H9 (cell line): ENCODE data around the gene TRANK1. TPM values are rescaled to one million over a fixed set of nuclear protein-coding genes. Genes with fewer than 3 reads are reported as not detected.

Source experiments
- DNase-seq: peaks from one replicate; pipeline ENCODE4 v3.0.0-alpha.2; 2017
- H2AFZ ChIP-seq: one replicate; pipeline ENCODE4 v1.6.1; 2013; ENCODE audit warnings: mild to moderate bottlenecking, low read length, control low read depth, moderate library complexity
- H2AK5ac ChIP-seq: 2 replicates; pipeline ENCODE4 v1.6.1; 2013; ENCODE audit warnings: low read length, control low read depth, mixed read lengths; ENCODE audit not compliant: insufficient read length
- H2BK120ac ChIP-seq: one replicate; pipeline ENCODE4 v1.6.1; 2013; ENCODE audit warnings: low read depth, mild to moderate bottlenecking, low read length, control low read depth, inconsistent platforms; ENCODE audit not compliant: poor library complexity, severe bottlenecking
- H2BK12ac ChIP-seq: 2 replicates; pipeline ENCODE4 v1.6.1; 2013; ENCODE audit warnings: low read length, control low read depth, mixed read lengths, low read depth; ENCODE audit not compliant: insufficient read length
- H2BK15ac ChIP-seq: 2 replicates; pipeline ENCODE4 v1.6.1; 2013; ENCODE audit warnings: low read depth, low read length, control low read depth
- H2BK20ac ChIP-seq: one replicate; pipeline ENCODE4 v1.6.1; 2013; ENCODE audit warnings: low read depth, mild to moderate bottlenecking, low read length, control low read depth, inconsistent platforms; ENCODE audit not compliant: poor library complexity, severe bottlenecking
- H2BK5ac ChIP-seq: 2 replicates; pipeline ENCODE4 v1.6.1; 2013; ENCODE audit warnings: low read length, control low read depth, mixed read lengths; ENCODE audit not compliant: insufficient read length
- H3K14ac ChIP-seq: 2 replicates; pipeline ENCODE4 v1.6.1; 2013; ENCODE audit warnings: low read length, control low read depth; ENCODE audit not compliant: insufficient read depth
- H3K18ac ChIP-seq: 2 replicates; pipeline ENCODE4 v1.6.1; 2013; ENCODE audit warnings: low read depth, mild to moderate bottlenecking, mixed read lengths, low read length, control low read depth; ENCODE audit not compliant: insufficient read length
- H3K23ac ChIP-seq: 2 replicates; pipeline ENCODE4 v1.6.1; 2013; ENCODE audit warnings: low read length, control low read depth, mixed read lengths, low read depth; ENCODE audit not compliant: insufficient read length
- H3K23me2 ChIP-seq: 2 replicates; pipeline ENCODE4 v1.6.1; 2013; ENCODE audit warnings: low read depth, mild to moderate bottlenecking, mixed read lengths, low read length, control low read depth; ENCODE audit not compliant: insufficient read length, poor library complexity, severe bottlenecking
- H3K27ac ChIP-seq: 2 replicates; pipeline ENCODE4 v1.5.1; 2013; ENCODE audit warnings: low read length, control low read depth, mixed read lengths, low read depth; ENCODE audit not compliant: insufficient read length
- H3K27me3 ChIP-seq: 2 replicates; pipeline ENCODE4 v1.6.1; 2013; ENCODE audit warnings: low read length, control low read depth, inconsistent platforms; ENCODE audit not compliant: insufficient read depth
- H3K4ac ChIP-seq: 2 replicates; pipeline ENCODE4 v1.6.1; 2013; ENCODE audit warnings: low read depth, mild to moderate bottlenecking, control low read depth, inconsistent platforms, low read length, moderate library complexity
- H3K4me1 ChIP-seq: 2 replicates; pipeline ENCODE4 v1.6.1; 2013; ENCODE audit warnings: low read length, control low read depth, inconsistent platforms; ENCODE audit not compliant: insufficient read depth
- H3K4me2 ChIP-seq: 2 replicates; pipeline ENCODE4 v1.6.1; 2013; ENCODE audit warnings: low read length, control low read depth, mixed read lengths; ENCODE audit not compliant: insufficient read length, insufficient read depth
- H3K56ac ChIP-seq: 2 replicates; pipeline ENCODE4 v1.6.1; 2013; ENCODE audit warnings: low read depth, mild to moderate bottlenecking, mixed read lengths, low read length, control low read depth; ENCODE audit not compliant: insufficient read length
- H3K79me1 ChIP-seq: 2 replicates; pipeline ENCODE4 v1.6.1; 2013; ENCODE audit warnings: low read depth, mild to moderate bottlenecking, moderate library complexity, low read length, control low read depth, inconsistent platforms; ENCODE audit not compliant: insufficient read depth, poor library complexity, severe bottlenecking
- H3K79me2 ChIP-seq: 2 replicates; pipeline ENCODE4 v1.6.1; 2013; ENCODE audit warnings: low read length, control low read depth, inconsistent platforms; ENCODE audit not compliant: insufficient read depth
- H3K9ac ChIP-seq: 2 replicates; pipeline ENCODE4 v1.6.1; 2013; ENCODE audit warnings: low read length, control low read depth, mixed read lengths; ENCODE audit not compliant: insufficient read length; ENCODE audit errors: extremely low read depth
- H3K9me3 ChIP-seq: one replicate; pipeline ENCODE4 v1.6.1; 2013; ENCODE audit warnings: low read depth, low read length, inconsistent platforms; ENCODE audit not compliant: control insufficient read depth
- H3T11ph ChIP-seq: one replicate; pipeline ENCODE4 v1.6.1; 2013; ENCODE audit warnings: mild to moderate bottlenecking, low read length, control low read depth, inconsistent platforms
- H4K20me1 ChIP-seq: one replicate; pipeline ENCODE4 v1.6.1; 2013; ENCODE audit not compliant: control insufficient read depth, insufficient read length, insufficient read depth
- H4K5ac ChIP-seq: 2 replicates; pipeline ENCODE4 v1.6.1; 2013; ENCODE audit warnings: low read depth, mild to moderate bottlenecking, mixed read lengths, low read length, control low read depth; ENCODE audit not compliant: insufficient read length
- H4K8ac ChIP-seq: replicated peaks from 2 replicates; pipeline ENCODE4 v1.6.1; 2013; ENCODE audit warnings: low read length, control low read depth, mixed read lengths, low read depth; ENCODE audit not compliant: insufficient read length
- H4K91ac ChIP-seq: 2 replicates; pipeline ENCODE4 v1.6.1; 2013; ENCODE audit warnings: low read depth, mild to moderate bottlenecking, moderate library complexity, mixed read lengths, low read length, control low read depth; ENCODE audit not compliant: insufficient read length
- H3K27ac Mint-ChIP-seq, 3 experiments: 2 replicates in 2 of 3; 3 replicates in 1 of 3; pipeline ENCODE4 v1.8.0; 2020 to 2021; ENCODE audit warnings: mixed read lengths in 3 of 3, mild to moderate bottlenecking in 1 of 3, moderate library complexity in 1 of 3
- H3K27me3 Mint-ChIP-seq: 2 replicates; pipeline ENCODE4 v1.8.0; 2021; ENCODE audit warnings: low read depth, mild to moderate bottlenecking, moderate library complexity, mixed read lengths
- H3K36me3 Mint-ChIP-seq, 3 experiments: 2 replicates in 2 of 3; 3 replicates in 1 of 3; pipeline ENCODE4 v1.8.0; 2020 to 2021; ENCODE audit warnings: low read depth in 3 of 3, mixed read lengths in 3 of 3; ENCODE audit not compliant: insufficient read depth in 1 of 3
- H3K4me1 Mint-ChIP-seq, 2 experiments: 2 replicates each; pipeline ENCODE4 v1.8.0; 2020; ENCODE audit warnings: mixed read lengths in 2 of 2
- H3K4me3 Mint-ChIP-seq, 2 experiments: 2 replicates in 1 of 2; 3 replicates in 1 of 2; pipeline ENCODE4 v1.8.0; 2020 to 2021; ENCODE audit warnings: mild to moderate bottlenecking in 2 of 2, mixed read lengths in 2 of 2, moderate library complexity in 1 of 2
- H3K9me3 Mint-ChIP-seq, 2 experiments: 2 replicates in 1 of 2; 3 replicates in 1 of 2; pipeline ENCODE4 v1.8.0; 2020; ENCODE audit warnings: mild to moderate bottlenecking in 2 of 2, mixed read lengths in 2 of 2, moderate library complexity in 1 of 2
- CTCF ChIP-seq: fragments of 200-600 bp; sonication (generic); conservative IDR thresholded peaks from 3 replicates; pipeline ENCODE4 v1.8.0; 2021; ENCODE audit warnings: antibody characterized with exemption, mild to moderate bottlenecking
- WGBS: extraction: QIAGEN DNeasy Blood & Tissue Kit; methylation state at CpG from one replicate; pipeline ENCODE4 v1.1.7; 2013; ENCODE audit warnings: missing lambda C conversion rate, low lambda C conversion rate, mixed read lengths; ENCODE audit not compliant: insufficient read length; ENCODE audit errors: extremely low coverage; 5-methylcytosine and 5-hydroxymethylcytosine counted together
- total RNA-seq: library from RNA; stranded (reverse); gene quantifications from 2 replicates; pipeline ENCODE4 v1.2.1, GENCODE V29; 2021

The TRANK1 gene
- total RNA-seq, 1 experiment from 2014 or later = 5.9 TPM

- Histone ChIP-seq H3K9me3 (no peaks in the 10 kb centered on the region), H3K14ac (peak overlapping the region; percentile 72; the same call in 1 of the 2 replicates), H3K4me2 (no peak overlapping the region), H2BK5ac (no peak overlapping the region), H3K4me1 (no peaks in the 10 kb centered on the region), H4K5ac (no peak overlapping the region), H2BK12ac (no peak overlapping the region), H3K79me2 (no peaks in the 10 kb centered on the region; the same call in 1 of the 2 replicates), H3K4ac (no peak overlapping the region), H4K91ac (no peak overlapping the region), H3T11ph (no peak overlapping the region), H3K27me3 (no peaks in the 10 kb centered on the region), H3K18ac (no peak overlapping the region), H4K20me1 (no peaks in the 10 kb centered on the region), H2BK15ac (no peak overlapping the region), H3K56ac (no peak overlapping the region), H2AFZ (no peak overlapping the region), H2BK120ac (no peak overlapping the region), H3K23ac (no peak overlapping the region), H2BK20ac (no peak overlapping the region), H2AK5ac (no peak overlapping the region), H3K23me2 (no peaks in the 10 kb centered on the region), H3K27ac (no peak overlapping the region), H3K79me1 (no peaks in the 10 kb centered on the region), H4K8ac (no peak overlapping the region), H3K9ac (no peak overlapping the region)
- Mint-ChIP-seq H3K27ac (peak overlapping the region in 2 of 3 experiments; percentile 56 to 84; a peak in 3 of 7 replicates), H3K4me1 (peaks cover 14 to 25% of the 10 kb centered on the region in 2 experiments), H3K27me3 (no peaks in the 10 kb centered on the region), H3K9me3 (peaks cover 8 to 14% of the 10 kb centered on the region in 2 experiments; a peak in 4 of 5 replicates), H3K36me3 (peaks cover 6 to 16% (median 6%) of the 10 kb centered on the region in 3 experiments; a peak in 5 of 7 replicates), H3K4me3 (peak overlapping the region in 1 of 2 experiments; percentile 63; a peak in 2 of 5 replicates)
- DNase-seq = no peak
- no peak for TF ChIP-seq CTCF
- no CpG with 5 or more reads among the region's 2 CpGs for WGBS
These were observed 19.9 kb downstream of the TRANK1 start for GRCh38 chr3:36924744-36925521.
